PC-3 (cell line): ENCODE data around the gene SLC19A1. TPM values are rescaled to one million over a fixed set of nuclear protein-coding genes. Genes with fewer than 3 reads are reported as not detected.

ENCODE experiments used
- ATAC-seq: fragments of 200-7000 bp; cut with Tn5 transposase; 2 replicates; pipeline ENCODE4 v1.9.1; 2020; ENCODE audit warnings: mild to moderate bottlenecking, moderate library complexity
- BruUV-seq: library from RNA; stranded (reverse); fragments of 400-500 nt; replicated peaks from 2 replicates; lab custom pipeline; 2021; lab: Mats Ljungman, UMichigan
- CTCF ChIA-PET: fragments of 300-600 bp; sonication (Branson Sonifier 250); formaldehyde crosslinking; loops from one replicate; lab custom pipeline; 2022; ENCODE audit warnings: antibody characterized with exemption; lab: Charles Lee
- POLR2A ChIA-PET: fragments of 300-600 bp; sonication (Branson Sonifier 250); formaldehyde crosslinking; loops from one replicate; lab custom pipeline; 2022; ENCODE audit warnings: antibody characterized with exemption; ENCODE audit not compliant: unreplicated experiment; lab: Charles Lee
- DNase-seq: peaks from one replicate; pipeline ENCODE4 v3.0.0-alpha.2; 2015
- H2AFZ ChIP-seq: fragments of 300-600 bp; sonication (generic); 2 replicates; pipeline ENCODE4 v1.6.0; 2016; ENCODE audit warnings: antibody characterized with exemption, low read length
- H3F3A ChIP-seq: fragments of 300-600 bp; sonication (generic); one replicate; pipeline ENCODE4 v1.6.0; 2017; ENCODE audit warnings: antibody characterized with exemption, low read length, control low read depth, mild to moderate bottlenecking; ENCODE audit not compliant: unreplicated experiment
- H3K27ac ChIP-seq: fragments of 300-600 bp; sonication (generic); 2 replicates; pipeline ENCODE4 v1.5.1; 2016; ENCODE audit warnings: mild to moderate bottlenecking, low read length
- H3K27me3 ChIP-seq: fragments of 300-600 bp; sonication (generic); 2 replicates; pipeline ENCODE4 v1.6.1; 2016; ENCODE audit warnings: low read length, mixed read lengths
- H3K36me3 ChIP-seq: fragments of 300-600 bp; sonication (generic); 2 replicates; pipeline ENCODE4 v1.6.1; 2016; ENCODE audit warnings: low read depth, mixed run types, low read length, mixed read lengths
- H3K4me1 ChIP-seq: fragments of 300-600 bp; sonication (generic); 2 replicates; pipeline ENCODE4 v1.5.1; 2016; ENCODE audit warnings: low read length; ENCODE audit not compliant: insufficient read depth
- H3K4me2 ChIP-seq: fragments of 300-600 bp; sonication (generic); 2 replicates; pipeline ENCODE4 v1.6.0; 2016; ENCODE audit warnings: low read length
- H3K4me3 ChIP-seq: fragments of 300-600 bp; sonication (generic); 2 replicates; pipeline ENCODE4 v1.5.1; 2016; ENCODE audit warnings: mild to moderate bottlenecking, low read length, mixed read lengths
- H3K79me2 ChIP-seq: fragments of 300-600 bp; sonication (generic); 2 replicates; pipeline ENCODE4 v1.6.1; 2017; ENCODE audit warnings: low read length, mixed read lengths
- H3K9ac ChIP-seq: fragments of 300-600 bp; sonication (generic); 2 replicates; pipeline ENCODE4 v1.6.0; 2016; ENCODE audit warnings: mild to moderate bottlenecking, low read length
- H3K9me2 ChIP-seq: fragments of 300-600 bp; sonication (generic); replicated peaks from 2 replicates; pipeline ENCODE4 v1.6.1; 2016; ENCODE audit warnings: mixed run types, low read length, mixed read lengths
- H3K9me3 ChIP-seq: fragments of 300-600 bp; sonication (generic); 2 replicates; pipeline ENCODE4 v1.6.1; 2016; ENCODE audit warnings: low read length, mixed read lengths
- H4K20me1 ChIP-seq: fragments of 300-600 bp; sonication (generic); 2 replicates; pipeline ENCODE4 v1.6.1; 2016; ENCODE audit warnings: low read length, mixed read lengths
- EZH2 ChIP-seq: fragments of 300-600 bp; sonication (generic); IDR thresholded peaks from one replicate; pipeline ENCODE4 v1.6.1; 2017; ENCODE audit warnings: antibody characterized with exemption, mild to moderate bottlenecking, low read length; ENCODE audit not compliant: unreplicated experiment
- EZH2phosphoT487 ChIP-seq: fragments of 300-600 bp; sonication (generic); IDR thresholded peaks from 2 replicates; pipeline ENCODE4 v1.6.1; 2018; ENCODE audit warnings: mild to moderate bottlenecking, antibody characterized with exemption, low read length, borderline replicate concordance
- intact Hi-C: fragments of 100-400 bp; cut with micrococcal nuclease; formaldehyde crosslinking; loops from 2 replicates; pipeline ENCODE4 v1.9.0; 2023
- total RNA-seq: library from RNA; depleted of rRNA; stranded (reverse); fragments of >200 nt; gene quantifications from 2 replicates; pipeline ENCODE4 v1.2.3, GENCODE V29; 2014
- TF ChIP-seq, protein P1 (sequence below): fragments of 300-600 bp; sonication (generic); conservative IDR thresholded peaks from 2 replicates; pipeline ENCODE4 v1.5.1; 2017; ENCODE audit warnings: antibody characterized with exemption, low read depth, mild to moderate bottlenecking, low read length

The SLC19A1 gene
- total RNA-seq, 1 experiment from 2014 or later, result 54.2 TPM

DNA sequence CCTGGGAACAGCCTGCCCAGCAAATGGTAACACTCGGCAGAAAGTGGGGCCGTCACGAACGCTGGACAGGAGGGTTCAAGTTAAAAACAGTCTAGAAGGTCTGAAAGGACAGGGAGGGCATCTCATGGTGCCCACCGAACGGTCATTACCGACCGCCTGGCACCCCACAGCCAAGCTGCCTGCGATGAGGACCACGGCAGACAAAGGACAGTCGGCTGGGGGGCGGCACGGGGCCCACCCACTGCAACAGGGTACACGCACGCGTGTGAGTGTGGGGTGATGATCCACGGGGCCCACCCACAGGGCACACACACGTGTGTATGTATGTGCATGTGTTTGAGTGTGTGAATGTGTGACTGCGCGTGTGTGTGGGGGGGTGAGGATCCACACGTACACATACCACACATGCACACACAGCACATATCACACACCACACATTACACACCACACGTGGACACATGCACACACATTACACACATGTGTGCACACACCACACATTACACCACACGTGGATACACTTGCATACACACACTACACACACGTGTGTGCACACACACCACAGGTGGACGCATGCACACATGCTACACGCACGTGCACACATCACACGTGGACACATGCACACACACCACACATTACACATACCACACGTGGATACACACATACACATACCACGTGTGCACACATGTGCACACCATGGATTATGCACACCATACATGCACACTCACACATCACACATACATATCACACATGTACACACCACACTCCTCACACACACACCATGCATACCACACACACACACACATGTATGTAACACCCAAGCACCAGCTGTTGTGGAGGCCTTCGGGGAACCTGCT, 63.2 kb downstream of the SLC19A1 start:
- no peak for DNase-seq
- no peak for ATAC-seq
- TF ChIP-seq EZH2 (no peak), EZH2phosphoT487 (no peak)
- TF ChIP-seq, protein P1, sequence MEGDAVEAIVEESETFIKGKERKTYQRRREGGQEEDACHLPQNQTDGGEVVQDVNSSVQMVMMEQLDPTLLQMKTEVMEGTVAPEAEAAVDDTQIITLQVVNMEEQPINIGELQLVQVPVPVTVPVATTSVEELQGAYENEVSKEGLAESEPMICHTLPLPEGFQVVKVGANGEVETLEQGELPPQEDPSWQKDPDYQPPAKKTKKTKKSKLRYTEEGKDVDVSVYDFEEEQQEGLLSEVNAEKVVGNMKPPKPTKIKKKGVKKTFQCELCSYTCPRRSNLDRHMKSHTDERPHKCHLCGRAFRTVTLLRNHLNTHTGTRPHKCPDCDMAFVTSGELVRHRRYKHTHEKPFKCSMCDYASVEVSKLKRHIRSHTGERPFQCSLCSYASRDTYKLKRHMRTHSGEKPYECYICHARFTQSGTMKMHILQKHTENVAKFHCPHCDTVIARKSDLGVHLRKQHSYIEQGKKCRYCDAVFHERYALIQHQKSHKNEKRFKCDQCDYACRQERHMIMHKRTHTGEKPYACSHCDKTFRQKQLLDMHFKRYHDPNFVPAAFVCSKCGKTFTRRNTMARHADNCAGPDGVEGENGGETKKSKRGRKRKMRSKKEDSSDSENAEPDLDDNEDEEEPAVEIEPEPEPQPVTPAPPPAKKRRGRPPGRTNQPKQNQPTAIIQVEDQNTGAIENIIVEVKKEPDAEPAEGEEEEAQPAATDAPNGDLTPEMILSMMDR, result no peak
- Histone ChIP-seq H3K9me2 (no peaks in the 10 kb centered on the region), H3K9ac (no peak overlapping the region), H3K4me1 (no peaks in the 10 kb centered on the region), H2AFZ (no peak overlapping the region), H3K27ac (no peak overlapping the region), H3K79me2 (no peaks in the 10 kb centered on the region), H3F3A (no peaks in the 10 kb centered on the region), H3K9me3 (no peaks in the 10 kb centered on the region), H3K36me3 (peaks cover 6% of the 10 kb centered on the region), H3K4me2 (no peak overlapping the region), H4K20me1 (no peaks in the 10 kb centered on the region), H3K4me3 (no peak overlapping the region), H3K27me3 (no peaks in the 10 kb centered on the region)
- intact Hi-C loops, result no loop called here
- POLR2A ChIA-PET, result no interaction called here
- no TSS peak for BruUV-seq
- CTCF ChIA-PET, result no interaction called here

DNA sequence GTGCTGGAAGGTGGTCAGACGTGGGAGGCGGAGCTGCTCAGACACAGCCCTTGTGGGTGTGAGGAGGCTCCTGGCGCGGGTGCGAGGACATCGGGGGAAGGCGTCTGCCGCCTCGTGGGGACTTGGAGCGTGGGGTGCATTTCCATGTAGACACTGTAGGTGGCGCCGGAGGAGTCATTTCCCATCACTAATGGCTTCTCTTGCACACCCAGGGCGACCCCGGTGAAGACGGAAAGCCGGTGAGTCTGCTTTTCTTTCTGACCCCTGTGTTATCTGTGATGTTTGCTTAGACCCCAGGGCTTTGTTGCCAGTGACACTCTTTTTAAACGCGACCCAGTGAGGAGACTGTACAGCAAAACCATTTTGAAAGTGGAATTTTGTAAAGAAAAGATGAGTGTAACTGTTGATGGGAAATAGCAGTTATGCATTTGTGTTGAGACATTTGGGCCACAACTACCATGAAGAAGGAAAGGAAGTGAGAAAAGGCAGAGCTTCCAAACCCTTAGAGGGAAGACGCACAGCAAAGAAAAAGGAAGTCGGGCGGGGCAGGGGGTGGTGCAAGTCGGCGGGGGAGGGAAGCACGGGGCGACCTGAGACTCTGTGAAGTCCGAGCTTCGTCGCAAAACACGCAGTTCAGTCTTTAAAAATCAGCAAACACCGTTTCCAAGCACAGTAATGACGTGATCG, 64.0 kb downstream of the SLC19A1 start:
- peak; percentile 89 for ATAC-seq
- intact Hi-C loops, result no loop called here
- Histone ChIP-seq H3K9me3 (no peaks in the 10 kb centered on the region), H4K20me1 (no peaks in the 10 kb centered on the region), H3K9ac (no peak overlapping the region), H3K4me1 (no peaks in the 10 kb centered on the region), H3K27ac (no peak overlapping the region), H3K4me3 (no peak overlapping the region), H3K79me2 (no peaks in the 10 kb centered on the region), H2AFZ (no peak overlapping the region; the same call in 1 of the 2 replicates), H3K27me3 (no peaks in the 10 kb centered on the region), H3K9me2 (no peaks in the 10 kb centered on the region), H3K36me3 (peaks cover 6% of the 10 kb centered on the region), H3K4me2 (0 out of 2 replicates have a peak overlapping the region, but pooled peaks have one; percentile 18), H3F3A (no peaks in the 10 kb centered on the region)
- no TSS peak for BruUV-seq
- ChIA-PET CTCF (no interaction called here), POLR2A (no interaction called here)
- TF ChIP-seq, protein P1, result peak; percentile 76
- TF ChIP-seq EZH2, result no peak
- DNase-seq, result peak; percentile 57
